CD4-positive, alpha-beta T cell treated with Interferon gamma for 1 hour (primary cell): ENCODE data around the gene PDLIM7.

Experiments used
- DNase-seq: peaks from one replicate; pipeline ENCODE4 v3.0.0-alpha.2; 2020

Gene PDLIM7

GRCh38 chr5:177524539-177524900 lies 27.1 kb upstream of the PDLIM7 start:
- no peak for DNase-seq

- no peak for DNase-seq
These were observed 26.5 kb upstream of the PDLIM7 start for GRCh38 chr5:177523711-177524538.

- no peak for DNase-seq
These were observed 23.6 kb upstream of the PDLIM7 start for GRCh38 chr5:177520916-177521513.

- no peak for DNase-seq
These were observed 22.9 kb upstream of the PDLIM7 start for GRCh38 chr5:177520271-177520670.

GRCh38 chr5:177519463-177520235 lies 22.2 kb upstream of the PDLIM7 start:
- no peak for DNase-seq

- peak; percentile 95 for DNase-seq
These were observed 19.5 kb upstream of the PDLIM7 start, which contains the start of gene DDX41 for GRCh38 chr5:177516601-177517568. DDX41 (minus strand) TSS chr5:177516961; CDS start chr5:177516945, 16 bp downstream.

GRCh38 chr5:177515580-177515979 lies 18.2 kb upstream of the PDLIM7 start:
- DNase-seq = no peak

GRCh38 chr5:177514541-177514940 lies 17.1 kb upstream of the PDLIM7 start:
- no peak for DNase-seq

- no peak for DNase-seq
These were observed 16.1 kb upstream of the PDLIM7 start for GRCh38 chr5:177513500-177513899.

- DNase-seq = no peak
These were observed 15.5 kb upstream of the PDLIM7 start for GRCh38 chr5:177512736-177513380.

GRCh38 chr5:177511796-177512675 lies 14.6 kb upstream of the PDLIM7 start:
- no peak for DNase-seq

- no peak for DNase-seq
These were observed 13.8 kb upstream of the PDLIM7 start for GRCh38 chr5:177511181-177511580.

GRCh38 chr5:177510567-177511053 lies 13.2 kb upstream of the PDLIM7 start:
- peak; percentile 75 for DNase-seq

GRCh38 chr5:177509991-177510566 lies 12.7 kb upstream of the PDLIM7 start:
- peak; percentile 36 for DNase-seq

GRCh38 chr5:177509381-177509951 lies 12.1 kb upstream of the PDLIM7 start, which contains the start of gene DOK3:
DOK3 (minus strand) TSS chr5:177509826; CDS start chr5:177509540, 286 bp downstream.
- DNase-seq = peak; percentile 37

GRCh38 chr5:177508837-177509236 lies 11.4 kb upstream of the PDLIM7 start:
- no peak for DNase-seq

- DNase-seq = no peak
These were observed 10.8 kb upstream of the PDLIM7 start for GRCh38 chr5:177508221-177508611.

- no peak for DNase-seq
These were observed 10.3 kb upstream of the PDLIM7 start for GRCh38 chr5:177507596-177508220.

- DNase-seq = no peak
These were observed 9.8 kb upstream of the PDLIM7 start for GRCh38 chr5:177507165-177507564.
